Stimulated activated CD4-positive, alpha-beta T cell treated with anti-CD3 and anti-CD28 coated beads, Interleukin-4, amount 100 ng/mL, for 1 hour (primary cell): Measurements from ENCODE around the gene ELK4.

Source experiments
- DNase-seq: peaks from one replicate; pipeline ENCODE4 v3.0.0-alpha.2; 2020

Gene ELK4

DNA sequence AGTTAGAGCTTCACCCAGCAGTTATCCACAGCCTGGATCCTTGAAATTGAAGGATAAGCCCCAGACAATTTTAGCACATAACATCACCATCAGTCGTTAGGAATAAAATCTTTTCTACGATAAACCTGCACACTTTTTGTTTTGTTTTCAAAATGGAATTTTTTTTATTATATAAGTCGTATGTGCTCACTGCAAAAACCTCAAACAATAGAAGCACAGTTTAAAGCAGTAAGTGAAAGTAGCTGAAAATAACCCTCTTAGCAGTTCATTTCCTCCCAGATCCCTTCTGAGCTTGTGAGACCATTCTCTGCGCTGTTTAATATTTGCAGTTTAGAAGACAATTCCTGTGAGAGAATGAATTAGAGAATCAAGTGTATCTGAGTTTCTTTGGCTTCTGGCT, 38.3 kb downstream of the ELK4 start:
- DNase-seq = no peak

DNA sequence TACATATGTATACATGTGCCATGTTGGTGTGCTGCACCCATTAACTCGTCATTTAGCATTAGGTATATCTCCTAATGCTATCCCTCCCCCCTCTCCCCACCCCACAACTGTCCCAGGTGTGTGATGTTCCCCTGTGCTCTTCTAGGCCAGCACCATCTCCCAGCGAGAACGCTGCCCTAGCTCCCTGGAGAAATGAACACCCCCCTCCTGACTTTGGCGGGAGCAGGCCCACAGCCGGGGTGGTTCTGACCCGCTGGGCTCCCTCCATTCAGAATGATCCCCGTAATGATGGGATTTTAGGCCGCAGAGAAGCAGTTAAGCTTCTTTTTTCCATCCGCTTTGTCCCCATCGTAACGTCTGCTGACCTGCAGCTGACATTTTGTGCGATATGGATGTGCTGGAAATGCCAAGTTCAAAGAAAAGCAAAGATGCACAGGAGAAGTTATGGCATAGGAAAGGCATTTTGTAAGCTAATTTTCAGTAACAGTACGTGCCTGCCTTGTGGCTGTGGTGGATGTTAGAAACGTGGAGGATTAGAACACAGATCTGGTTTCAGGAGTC, 39.3 kb downstream of the ELK4 start:
- DNase-seq = no peak

DNA sequence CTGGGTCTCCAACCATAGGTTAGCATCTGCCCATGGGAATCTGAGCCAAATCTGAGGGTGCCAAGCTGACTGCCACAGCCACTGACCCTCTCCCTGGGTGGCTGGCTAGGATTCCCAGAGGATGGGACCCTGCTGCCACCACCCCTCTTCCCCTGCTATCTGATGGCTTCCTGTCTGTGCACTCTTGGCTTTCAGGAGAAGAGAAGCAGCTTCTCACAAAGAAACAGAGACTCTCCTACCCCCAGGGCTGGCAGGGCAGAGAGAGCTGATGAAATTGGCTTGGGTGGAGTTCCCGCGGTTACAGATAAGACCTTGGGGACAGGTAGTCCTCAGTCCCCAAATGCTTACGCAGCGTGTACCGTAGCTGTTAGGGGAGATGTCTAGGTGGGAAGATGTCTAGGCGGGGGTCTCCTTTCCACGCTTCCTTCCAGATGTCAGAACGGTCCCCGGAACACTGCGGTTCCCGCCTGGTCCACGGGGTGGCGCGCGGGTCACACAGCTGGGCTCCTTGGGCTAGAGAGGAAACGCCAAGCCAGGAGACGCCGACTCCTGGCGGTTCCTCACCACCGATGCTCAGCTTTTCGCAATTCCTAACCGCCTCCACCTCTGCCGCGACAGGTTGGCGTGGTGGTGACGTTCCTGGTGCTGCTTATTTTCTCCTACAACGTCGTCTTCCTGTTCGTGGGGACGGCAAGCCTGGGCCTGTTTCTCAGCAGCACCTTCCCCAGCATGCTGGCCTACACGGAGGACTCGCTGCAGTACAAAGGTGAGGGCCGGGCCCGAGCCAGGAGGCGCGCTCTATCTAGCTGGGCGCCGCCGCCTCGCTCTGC, 40.1 kb downstream of the ELK4 start:
- peak; percentile 89 for DNase-seq

DNA sequence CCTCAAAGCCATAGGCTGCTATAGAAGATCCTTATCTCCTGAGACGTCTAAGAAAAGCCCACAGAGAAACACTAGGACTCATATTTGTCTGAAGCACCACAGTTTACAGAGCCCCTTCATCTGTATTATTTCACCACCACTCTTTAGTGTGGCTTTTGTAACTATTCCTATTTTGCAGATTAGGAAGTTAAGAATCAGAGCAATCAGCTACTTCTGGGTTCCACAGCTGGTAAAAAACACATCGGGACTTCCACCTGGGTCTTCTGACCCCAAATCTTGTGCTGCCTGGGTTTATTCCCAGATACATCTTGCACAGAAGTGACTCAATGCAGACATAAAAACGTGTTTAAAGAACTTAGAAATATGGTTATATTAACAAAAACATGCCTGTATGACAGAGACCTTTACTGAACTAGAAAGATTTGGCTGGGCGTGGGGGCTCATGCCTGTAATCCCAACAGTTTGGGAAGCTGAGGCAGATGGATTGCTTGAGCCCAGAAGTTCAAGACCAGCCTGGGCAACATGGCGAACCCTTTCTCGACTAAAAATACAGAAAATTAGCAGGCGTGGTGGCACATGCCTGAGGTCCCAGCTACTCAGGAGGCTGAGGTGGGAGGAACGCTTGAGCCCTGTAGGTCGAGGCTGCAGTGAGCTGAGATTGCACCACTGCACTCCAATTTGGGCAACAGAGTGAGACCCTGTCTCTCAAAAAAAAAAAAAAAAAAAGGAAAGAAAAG, 40.9 kb downstream of the ELK4 start:
- no peak for DNase-seq

DNA sequence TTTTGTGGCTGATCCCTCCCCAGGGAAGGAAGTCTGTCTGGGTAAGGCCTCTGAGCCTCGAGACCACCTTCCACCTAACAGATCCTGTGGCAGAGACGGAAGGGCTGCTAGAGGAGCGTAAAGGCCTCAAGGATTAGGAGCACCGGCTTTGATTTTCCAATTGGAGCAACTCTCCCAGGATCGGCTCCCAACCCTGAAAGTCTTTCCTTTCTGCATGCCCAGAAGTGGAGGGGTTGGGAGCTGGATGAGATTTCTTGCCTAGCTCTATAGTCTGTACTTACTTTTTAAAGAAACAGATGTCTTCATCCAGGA, 41.4 kb downstream of the ELK4 start:
- no peak for DNase-seq

DNA sequence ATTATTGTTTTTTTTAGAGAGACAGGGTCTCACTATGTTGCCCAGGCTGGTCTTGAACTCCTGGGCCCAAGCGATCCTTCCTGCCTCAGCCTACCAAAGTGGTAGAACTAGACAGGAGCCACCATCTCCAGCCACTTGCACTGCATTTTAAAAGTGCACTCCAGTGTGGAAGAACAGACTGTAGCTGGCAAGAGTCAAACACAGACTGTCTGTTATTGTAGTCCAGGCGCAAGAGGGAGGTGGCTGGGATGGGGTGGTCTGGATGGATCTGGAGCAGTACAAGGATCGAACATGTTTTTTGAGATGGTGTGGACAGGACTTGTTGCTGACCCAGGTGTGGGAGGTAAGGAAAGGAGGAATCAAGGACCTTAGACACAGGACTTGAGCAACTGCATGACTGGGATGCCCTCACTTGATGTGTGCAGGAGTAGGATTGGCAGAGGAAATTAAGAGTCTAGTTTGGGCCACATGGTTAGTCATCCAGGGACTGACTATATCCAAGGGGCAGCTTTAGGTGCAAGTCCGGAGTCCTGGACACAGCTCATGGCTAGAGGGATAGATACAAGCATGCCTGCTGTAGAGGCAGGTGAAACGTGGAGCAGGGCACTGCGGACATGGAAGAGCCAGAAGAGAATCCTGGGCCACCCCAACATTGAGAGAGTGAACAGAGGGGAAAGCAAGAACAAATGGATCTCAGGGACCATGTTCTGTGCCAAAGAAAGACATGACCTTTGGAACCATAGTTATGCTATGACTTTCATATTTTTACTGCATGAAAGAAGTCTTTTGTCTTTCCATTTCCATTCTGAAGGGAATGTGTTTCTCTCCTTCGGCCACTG, 42.0 kb downstream of the ELK4 start:
- no peak for DNase-seq

DNA sequence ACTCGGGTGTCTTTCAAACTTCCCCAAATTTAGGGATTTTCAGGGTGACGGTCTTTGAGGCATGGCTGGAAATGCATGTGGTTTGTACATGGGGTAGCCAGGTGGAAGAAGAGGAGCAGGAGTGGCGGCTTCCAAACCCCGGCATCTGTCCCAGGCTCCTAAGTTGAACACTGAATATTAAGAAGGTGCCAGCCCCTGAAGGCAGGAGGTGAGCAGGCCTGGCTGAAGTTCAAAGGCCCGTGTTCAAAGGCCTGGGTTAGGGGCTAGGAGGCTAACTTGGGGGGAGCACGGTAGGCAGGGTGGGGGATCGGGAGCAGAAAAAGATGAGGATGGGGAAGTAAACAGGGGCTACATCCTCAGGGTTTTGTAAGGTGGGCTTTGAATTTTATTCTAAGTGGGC, 42.8 kb downstream of the ELK4 start:
- DNase-seq = no peak

DNA sequence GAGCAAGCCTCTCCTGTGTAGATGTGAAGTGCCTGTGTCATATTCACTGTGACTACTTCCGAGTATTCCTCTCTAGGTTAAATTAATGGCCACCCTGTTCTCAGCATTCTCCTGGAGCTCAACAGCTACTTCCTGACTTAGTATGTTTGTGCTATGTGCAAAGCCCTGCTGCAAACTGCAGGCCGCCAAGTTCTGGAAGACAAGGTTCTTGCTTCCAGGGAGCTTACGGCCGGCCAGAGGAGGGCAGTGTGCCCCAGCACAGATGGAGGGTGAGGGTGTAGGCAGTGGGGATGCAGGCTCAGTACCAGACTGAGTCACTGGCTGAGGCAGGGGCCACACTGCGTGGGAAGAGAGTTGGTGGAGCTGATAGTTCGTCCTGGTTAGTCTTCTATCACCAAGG, 43.2 kb downstream of the ELK4 start:
- DNase-seq = no peak

DNA sequence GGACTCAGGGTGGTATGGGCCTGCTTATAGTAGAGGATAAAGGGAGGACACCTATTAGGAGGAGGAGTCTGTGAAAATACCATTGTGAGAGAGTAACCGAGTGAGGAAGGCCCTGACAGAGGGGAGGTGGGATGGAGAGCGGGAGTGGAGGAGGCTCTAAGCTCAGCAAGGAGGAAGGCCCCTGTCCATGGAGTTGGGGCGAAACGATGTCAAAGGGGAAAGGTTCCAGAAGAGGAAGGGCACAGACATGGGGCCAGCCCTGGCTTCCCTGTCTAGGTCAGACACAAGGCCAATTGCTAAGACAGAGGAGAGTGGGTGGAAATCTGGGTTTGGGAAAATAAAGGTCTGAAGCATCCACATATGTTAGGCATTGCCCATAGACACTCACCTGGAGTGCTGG, 44.2 kb downstream of the ELK4 start:
- DNase-seq = no peak

DNA sequence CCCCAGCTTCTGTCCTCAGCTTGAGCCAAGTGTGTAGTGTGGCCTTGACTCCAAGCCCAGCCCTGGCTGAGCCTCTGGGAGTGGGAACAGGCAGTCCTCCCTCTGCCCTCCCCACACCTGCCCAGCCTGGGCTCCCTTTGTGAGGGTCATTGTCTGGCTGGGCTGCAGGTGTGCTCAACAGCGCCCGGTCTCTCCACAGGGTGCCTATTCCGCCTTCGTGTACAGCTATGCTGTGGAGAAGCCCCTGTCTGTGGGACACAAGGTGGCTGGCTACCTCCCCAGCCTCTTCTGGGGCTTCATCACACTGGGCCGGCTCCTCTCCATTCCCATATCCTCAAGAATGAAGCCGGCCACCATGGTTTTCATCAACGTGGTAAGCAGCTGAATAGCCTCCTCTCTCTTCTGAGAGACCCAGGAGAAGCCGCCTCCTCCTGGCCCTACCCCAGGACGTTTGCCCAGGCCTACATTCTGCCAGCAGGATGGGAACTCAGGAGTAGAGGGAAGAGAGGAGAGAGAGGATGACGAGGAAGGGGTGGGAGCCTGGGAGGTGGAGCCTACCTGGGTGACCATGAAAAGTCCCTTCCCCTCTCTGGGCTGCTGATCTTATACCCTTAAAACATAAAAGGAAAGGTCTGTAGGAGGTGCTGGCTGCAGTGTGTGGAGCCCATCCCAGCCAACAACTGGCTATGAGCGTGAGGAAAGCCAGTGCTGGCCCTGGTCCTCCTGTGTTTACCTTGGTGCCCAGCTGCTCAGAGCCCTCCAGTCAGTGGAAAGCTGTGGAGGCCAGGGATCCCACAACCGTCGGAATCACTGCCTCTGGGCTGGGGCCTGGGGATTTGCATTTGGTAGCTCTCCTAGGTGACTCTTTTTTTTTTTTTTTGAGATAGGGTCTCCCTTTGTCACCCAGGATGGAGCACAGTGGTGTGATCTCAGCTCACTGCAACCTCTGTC, 45.7 kb downstream of the ELK4 start:
- no peak for DNase-seq

DNA sequence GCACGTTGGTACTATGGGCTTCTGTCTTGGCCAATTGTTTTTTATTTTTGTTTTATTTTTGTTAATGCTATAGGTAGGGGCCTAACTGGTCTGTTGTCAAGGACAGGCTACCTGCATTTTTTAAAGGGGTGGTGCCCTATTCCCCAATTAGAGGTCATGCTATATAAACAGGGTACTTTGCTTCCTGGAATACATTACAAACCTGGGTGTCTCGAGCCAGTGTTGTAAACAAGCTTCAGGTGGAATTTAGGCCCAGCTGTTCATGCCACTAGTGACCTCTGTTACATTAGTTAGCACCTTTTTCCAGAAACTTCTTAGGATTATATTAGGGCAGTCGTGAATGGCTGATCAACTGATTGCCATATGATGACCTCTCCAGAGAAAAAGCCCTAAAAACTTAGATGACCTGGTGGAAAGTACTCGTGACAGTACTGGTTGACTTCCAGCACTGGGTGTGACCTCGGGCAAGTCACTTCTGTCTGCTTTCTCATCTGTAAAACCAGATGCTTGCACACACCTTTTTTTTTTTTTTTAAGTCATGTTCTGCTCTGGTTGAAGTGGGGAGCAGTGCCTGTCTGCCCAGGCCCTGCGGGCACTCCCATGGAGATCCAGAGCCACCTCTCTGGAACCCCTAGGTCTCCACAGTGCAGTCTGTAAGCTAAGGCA, 46.5 kb downstream of the ELK4 start:
- DNase-seq = no peak

DNA sequence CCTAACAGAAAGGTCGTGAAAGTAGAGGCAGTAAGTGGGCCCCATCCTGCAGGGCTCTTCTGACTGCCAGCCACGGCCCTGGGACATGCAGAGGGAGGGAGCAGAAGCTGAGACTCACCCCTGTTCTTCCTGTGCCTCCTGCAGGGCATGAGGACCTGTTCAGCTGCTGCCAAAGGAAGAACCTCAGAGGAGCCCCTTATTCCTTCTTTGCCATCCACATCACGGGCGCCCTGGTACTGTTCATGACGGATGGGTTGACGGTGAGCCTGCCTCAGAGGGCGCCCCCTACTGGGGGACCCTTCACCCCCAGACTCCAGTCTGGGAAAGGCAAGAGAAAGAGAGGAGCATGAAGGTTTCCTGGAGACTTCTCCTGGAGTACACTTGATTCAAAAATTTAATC, 47.1 kb downstream of the ELK4 start:
- no peak for DNase-seq

DNA sequence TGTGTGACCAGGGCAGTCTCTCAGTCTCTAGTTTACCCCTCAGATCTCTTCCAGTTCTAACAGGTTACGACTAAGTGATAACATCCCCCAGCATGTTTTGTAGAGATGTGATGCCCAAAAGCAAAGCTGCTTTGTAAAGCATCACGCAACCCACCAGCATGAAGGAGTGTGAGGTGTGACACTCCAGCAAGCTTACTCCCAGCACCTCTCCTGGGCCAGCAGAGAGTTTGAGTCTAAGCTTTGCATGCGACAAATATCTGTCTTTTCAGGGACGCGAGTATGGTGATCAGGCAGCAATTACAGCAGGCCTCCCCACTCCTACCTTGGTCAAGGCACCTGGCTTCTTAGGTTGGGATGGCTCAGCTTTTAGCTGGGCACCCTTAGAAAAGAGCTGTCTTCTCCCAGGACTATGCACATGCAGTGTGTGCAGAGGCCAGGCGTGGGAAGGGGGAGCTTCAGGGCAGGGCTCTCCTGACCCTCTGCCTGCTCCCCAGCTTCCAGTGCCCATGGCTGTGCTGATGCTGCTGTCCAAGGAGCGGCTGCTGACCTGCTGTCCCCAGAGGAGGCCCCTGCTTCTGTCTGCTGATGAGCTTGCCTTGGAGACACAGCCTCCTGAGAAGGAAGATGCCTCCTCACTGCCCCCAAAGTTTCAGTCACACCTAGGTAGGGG, 48.2 kb downstream of the ELK4 start:
- DNase-seq = no peak

DNA sequence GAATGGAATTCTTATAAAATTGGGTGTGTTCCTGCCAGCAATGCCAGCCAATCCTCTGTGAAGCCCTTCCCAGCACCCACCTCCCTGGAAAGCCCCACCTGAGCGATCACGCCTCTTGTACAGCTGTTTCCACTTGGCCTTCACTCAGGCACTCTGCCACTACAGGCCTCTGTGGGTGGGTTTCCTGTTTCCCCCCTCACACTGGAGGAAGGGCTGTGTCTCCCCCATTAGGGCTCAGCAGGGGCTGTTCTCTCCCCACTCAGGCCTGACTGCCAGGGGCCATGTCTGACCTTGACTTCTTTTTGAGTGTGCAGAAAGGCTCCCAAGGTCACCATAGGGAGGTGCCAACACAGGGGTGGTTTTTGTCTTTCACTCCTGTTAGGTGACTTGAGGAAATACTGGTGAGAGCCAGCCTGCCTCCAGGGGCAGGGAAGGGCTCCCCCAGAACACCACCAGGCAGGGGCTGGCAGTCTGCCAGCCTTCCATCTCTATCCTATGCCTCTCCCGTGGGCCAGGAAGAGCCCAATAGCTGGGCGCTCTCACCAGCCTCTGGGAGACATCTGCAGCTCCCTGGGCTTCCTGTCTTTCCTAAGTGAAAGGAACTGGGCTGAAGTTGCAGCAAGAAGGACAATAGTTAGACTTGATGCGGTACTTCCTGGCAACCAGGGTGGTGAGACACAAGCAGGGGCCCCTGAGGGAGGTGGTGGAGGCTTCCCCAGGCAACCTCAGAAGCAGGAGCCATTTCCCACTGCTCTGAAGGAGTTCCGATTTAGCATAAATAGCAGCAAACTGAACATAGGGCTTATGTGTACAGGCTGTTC, 49.1 kb downstream of the ELK4 start:
- no peak for DNase-seq

DNA sequence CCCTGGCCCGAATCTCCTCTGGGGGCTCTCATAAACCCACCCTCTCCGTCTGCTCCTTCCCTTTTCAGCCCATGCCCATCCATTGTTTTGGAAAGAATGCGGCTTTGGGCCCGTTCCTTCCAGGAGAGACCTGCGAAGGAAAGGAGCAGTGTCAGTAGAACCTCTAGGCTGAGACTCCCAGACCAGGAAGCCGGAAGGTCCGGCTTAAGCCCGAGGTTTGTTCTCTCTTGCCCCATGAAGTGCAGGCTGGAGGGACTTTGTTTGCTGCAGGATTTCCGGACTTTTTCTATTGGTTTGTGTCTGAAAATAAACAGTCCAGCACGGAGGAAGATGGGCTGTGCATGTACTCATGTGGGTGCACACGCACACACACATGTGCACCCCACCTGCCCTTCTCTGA, 49.8 kb downstream of the ELK4 start:
- no peak for DNase-seq

DNA sequence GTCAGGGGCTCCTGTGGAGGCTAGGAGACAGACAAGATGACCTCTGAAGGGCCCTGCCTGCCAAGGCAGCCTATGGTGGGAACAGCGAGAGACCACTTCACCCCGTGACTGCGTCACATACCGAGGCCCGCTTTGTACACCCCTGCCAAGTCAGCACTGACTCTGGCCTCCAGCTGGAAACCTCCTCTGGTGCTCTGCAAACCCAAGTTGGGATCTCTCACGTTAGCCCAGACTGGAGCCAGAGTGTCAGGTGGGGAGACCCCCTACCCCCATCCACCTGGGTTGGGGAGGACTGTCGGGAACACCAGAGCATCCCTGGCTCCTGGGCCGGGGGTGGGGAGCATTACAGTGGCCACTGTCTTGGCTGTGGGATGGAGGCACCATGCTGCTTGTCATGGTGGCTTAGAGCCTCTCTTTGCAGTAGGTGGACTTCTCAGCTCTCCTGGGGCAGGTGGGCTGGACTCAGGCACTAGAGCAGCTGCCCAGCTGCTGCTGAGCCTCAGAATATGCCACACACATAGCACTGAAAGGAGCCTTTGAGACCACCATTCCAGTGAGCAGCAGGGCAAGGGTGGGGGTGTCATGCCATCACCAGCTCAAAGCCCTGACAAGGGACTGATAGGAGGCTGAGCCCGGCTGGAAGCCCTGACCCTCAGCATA, 50.4 kb downstream of the ELK4 start:
- DNase-seq = no peak

DNA sequence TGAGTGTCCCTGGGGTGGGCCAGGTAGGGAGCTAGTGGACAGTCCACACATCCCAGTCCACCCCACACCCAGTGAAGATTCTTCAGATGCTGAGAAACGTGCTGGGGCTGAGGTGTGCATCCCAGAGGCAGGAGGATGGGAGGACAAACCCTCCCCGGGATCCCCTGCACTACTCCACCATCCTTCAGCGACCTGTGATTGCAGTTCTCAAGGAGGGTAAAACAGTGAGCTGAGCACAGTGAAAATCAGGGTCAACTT, 51.0 kb downstream of the ELK4 start:
- DNase-seq = no peak

DNA sequence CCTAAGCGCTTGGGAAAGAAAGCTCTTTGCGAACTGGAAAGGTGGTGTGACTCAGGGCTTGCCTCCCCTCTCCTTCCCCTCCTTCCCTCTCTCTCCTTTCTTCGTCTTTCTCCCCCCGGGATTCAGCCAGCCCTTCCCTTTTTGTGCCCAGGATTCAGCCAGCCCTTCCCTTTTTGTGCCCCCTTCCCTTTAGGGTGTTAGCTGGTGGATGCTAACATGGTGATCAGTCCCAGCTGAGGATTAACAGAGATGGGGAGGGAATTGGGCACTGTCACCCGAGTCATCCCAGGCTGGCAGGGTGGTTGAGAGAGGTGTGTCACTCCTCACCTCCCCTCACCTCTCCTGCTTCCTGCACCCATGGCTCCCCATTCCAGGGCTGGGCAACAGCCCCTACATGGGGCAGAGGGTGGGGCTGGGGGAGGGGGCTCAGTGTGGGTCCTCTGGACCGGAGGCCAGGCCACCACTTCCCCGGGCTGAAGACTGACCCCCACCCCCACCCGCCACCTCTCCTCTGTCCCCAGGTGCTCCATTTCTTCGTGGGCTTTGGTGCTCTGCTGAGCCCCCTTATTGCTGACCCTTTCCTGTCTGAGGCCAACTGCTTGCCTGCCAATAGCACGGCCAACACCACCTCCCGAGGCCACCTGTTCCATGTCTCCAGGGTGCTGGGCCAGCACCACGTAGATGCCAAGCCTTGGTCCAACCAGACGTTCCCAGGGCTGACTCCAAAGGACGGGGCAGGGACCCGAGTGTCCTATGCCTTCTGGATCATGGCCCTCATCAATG, 51.5 kb downstream of the ELK4 start:
- no peak for DNase-seq

DNA sequence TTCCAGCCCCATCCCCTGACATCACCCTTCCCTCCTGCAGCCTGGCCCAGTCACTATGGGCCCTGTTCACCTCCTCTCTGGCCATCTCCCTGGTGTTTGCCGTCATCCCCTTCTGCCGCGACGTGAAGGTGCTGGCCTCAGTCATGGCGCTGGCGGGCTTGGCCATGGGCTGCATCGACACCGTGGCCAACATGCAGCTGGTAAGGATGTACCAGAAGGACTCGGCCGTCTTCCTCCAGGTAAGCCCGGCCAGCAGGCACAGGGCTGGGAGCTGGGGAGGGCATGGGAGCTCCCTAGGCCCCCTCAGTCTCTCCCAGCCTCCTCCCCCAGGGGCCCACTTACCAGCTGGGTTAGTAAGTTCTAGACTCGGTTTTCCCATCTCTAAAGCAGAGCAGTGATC, 52.1 kb downstream of the ELK4 start:
- no peak for DNase-seq
